Measurements from ENCODE around the gene RBMS3.

Gene RBMS3

DNA sequence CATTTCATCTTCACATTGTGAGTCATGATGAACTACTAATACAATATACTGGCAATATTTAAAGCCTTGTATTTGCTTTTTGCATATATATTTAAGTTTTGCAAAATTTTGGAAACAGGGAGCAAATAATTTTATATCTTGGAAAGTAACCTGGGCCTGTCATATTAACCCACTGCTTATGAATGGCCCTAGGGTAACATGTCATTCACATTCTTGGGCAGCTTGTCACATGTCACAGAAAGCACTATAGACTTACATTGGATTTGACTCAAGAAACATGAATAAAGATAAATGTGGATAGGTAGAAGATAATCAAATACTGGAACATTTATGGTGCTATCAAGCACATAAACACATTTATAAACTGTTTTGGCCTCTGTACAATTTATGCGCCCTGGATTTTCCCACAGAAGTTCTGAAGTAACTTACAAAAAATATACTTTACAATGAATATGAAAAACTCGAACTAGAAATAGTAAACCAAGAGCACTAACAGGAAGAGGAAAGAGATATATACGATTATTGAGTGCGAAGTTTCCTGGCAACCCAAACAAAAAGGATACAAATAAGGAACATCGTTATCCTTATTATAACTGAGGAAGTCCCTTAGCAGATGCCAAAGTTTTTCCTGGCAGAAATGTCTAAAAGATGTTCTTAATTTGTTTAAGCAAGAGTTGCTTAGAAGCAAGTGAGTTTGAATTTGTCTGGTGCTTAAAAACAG, 257.2 kb downstream of the RBMS3 start:
- no peak for DNase-seq

DNA sequence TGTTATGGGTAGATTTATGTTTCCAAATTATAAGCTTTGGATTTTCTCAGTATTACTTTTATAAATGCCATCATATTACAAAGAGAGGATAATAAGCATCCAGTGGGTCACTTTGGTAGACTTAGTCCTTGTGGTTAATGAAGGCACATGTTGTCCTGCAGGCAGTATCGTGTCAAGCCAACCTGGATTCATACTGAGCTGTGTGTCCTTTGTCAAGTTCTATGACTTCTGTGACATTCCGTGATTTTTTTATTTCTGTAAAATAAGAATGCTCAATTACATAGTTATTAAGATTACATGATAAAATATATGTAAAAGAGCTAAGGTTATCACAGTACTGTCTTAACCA, 257.7 kb downstream of the RBMS3 start:
- no peak for DNase-seq

DNA sequence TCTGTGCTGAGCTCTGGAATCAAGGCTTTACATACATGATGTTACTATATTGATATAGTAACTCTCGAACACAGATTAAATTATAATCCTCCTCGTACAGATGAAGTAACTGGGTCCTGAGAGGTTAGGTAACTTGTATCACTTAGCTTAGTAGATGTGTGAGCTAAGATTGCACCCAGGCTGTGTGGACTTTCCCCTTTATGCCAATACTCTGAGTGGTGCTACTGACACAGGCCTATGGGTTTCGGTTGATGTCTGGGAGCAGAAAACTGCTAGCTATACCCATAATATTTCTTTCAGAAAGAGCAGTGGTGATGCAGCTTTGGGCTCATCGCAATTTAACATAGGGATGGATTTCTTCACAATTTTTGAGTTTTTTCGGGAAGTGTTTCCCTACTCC, 259.7 kb downstream of the RBMS3 start:
- DNase-seq = no peak

DNA sequence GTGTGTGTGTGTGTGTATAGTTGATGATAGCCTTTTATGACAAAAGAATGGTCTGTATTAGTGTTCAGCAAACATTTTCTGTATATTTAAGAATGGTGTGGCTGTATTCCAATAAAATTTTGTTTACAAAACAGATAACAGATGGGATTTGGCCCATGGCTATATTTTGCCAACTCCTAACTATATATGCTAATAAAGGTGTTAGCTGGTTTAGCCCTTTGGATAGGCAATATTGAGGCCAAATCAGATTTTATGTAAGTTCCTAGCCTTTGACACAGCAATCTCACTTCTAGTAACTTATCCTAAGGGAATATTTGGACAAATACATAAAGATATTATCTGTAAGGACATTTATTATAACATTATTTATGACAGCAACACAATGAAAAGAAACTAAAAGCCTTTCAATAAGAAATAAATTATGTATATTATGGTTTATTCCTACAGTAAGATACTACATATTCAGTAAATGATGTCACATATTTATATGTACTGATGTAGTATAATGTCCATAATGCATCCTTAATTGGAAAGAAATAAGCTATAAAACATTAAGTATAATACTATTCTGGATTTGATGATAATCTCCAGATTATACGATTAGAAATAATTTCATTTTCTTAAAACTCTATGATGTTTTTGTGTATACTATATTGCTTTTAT, 264.0 kb downstream of the RBMS3 start:
- DNase-seq = no peak

DNA sequence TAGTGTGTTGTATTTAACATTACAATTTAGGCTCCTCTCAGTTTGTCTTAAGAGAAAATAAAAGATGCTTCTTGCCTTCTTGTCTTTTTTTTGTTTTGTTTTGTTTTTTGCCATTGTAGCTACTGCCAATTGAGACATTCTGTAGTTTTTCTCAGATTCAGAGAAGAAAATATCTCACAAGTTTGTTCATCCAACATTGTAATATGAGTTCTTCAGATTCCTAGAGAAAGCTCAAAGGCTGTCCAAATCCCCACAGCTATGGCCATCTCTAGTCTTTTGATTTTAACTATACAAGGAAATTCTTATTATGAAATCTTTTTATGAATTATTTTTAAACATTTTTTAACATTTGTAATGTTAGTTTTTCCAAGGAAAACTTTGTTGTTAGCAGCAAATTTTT, 264.7 kb downstream of the RBMS3 start:
- DNase-seq = no peak

DNA sequence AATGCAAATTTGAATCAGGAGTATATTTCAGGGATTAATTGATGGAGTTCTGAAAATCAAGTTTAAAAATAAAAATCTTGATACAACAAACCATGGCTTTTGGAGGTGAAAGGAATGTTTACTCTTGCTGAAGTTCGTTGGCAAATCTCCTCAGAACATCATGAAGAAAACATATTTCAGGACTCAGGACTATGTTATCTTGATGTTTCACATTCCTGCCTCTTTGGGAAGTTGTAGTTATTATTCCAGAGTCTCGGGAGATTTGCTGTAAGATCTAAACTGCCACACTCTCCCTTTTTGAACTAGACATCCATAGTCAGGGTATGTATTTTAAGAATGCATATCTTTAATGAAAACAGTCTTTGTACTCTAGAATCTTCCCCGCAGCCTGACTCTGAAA, 271.2 kb downstream of the RBMS3 start:
- DNase-seq = no peak

DNA sequence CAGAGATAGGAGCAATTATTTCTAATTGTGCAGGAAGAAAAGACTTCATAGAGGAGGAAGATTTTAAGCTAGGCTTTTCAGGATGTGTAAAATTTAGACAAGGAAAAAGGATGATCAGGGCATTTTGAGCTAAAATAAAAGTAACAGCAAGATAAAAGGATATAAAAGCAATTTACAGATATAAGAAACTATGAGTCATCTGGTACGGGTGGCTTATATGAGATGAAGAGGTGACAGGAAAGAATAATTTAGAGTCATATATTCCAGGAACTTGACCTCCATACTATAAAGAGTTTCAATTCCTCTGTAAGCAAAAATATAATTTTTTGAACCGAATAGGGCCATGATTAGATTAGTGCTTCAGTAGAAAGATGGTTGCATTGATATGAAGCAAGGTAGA, 273.7 kb downstream of the RBMS3 start:
- no peak for DNase-seq

DNA sequence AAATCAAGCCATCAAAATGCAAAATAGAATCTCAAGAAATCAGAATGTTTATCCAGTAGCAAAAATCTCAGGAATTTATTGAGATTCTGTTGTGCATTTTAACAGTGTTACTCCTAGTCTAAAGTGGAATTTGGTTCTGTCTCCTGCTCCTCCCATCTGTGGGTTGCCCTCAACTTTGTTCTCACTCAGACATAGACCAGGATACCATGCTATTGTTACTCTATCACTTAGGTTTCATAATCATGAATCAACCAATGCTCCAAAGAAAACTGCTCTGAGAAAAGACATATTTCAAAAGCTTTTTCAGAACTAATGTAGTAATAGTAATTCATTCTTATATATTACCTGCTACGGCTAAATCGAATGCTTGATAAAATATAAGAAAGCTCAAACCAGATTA, 274.7 kb downstream of the RBMS3 start:
- no peak for DNase-seq

DNA sequence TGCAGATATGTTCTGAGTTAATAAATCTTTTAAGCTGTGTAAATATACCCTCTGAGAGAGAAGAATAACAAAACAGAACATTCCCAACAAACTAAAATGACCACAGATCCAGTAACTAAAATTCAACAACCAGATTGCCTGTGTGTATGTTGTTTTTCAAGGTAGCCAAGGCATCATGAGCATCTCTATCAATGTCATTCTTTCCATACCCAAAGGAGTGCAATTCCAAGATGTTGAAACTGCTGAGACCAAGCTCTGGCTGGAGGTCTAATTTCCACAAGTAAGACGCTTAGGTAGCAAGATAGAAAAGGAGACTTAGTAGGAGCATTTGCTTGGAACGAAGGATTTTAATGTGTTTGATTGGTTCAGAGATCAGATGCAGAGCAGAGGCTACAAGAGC, 276.3 kb downstream of the RBMS3 start:
- no peak for DNase-seq

DNA sequence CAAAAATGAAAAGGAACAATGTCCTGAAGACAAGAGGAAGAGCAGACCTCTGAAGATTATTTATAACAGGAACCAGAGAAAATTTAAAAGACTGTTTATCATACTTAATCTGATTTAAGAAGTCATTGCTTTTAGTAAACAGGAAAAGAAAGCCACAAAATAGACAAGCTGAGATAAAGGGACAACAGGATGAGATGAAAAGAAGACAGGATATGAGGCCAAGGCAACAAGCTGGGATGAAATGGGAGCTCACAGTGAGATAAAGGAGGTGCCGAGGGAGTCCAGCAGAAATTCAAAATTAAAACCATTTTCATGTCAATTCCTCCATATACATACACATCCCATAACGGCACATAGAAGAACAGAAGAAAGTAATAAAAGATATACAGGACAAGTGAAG, 277.0 kb downstream of the RBMS3 start:
- no peak for DNase-seq

DNA sequence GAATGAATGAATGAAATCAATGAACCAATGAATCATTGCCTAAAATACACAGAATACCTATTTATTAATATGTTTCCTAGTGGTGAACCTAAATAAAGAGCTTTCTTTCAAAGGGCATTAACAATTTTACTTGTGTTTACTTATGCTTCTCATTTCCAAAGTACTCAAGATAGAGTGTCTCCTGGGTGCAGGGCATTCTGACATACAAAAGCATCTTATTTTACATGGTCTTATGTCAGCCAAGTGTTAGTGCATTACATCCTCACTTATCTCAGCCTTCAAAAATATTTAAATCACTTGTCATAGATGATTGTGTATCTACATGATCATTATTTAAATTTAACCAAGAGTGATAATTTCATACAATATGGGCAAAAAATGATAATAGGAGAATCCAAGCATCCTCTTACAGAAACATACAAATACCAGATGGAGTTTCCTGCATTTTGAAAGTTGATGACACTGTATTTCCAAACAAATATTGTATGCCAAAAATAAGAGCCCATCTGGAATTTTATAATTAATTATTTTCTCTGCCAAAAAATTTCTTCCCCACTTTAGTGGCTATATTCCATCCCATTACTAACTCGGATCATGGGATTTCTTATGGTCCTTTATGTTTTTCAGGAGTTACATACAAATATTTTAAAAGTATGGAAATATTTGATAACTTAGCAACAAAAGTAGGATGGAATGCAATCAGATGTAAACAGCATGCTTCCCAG, 279.0 kb downstream of the RBMS3 start:
- no peak for DNase-seq

DNA sequence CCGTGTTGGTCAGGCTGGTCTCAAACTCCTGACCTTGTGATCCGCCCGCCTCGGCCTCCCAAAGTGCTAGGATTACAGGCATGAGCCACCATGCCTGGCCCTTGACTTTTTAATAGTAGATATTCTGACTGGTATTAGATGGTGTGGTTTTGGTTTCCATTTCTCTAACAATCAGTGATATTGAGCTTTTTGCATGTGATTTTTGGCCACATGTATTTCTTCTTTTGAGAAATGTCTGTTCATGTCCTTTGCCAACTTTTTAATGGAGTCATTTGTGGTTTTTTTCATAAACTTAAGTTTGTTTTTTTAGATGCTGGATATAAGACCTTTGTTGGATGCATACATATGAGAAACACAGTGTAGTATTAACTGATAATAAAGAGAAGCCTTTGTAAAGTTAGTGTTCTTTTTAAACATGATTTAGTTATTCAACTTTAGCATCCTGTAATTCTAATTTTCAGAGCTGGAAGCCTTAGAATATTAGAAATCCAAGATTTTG, 280.8 kb downstream of the RBMS3 start:
- no peak for DNase-seq

DNA sequence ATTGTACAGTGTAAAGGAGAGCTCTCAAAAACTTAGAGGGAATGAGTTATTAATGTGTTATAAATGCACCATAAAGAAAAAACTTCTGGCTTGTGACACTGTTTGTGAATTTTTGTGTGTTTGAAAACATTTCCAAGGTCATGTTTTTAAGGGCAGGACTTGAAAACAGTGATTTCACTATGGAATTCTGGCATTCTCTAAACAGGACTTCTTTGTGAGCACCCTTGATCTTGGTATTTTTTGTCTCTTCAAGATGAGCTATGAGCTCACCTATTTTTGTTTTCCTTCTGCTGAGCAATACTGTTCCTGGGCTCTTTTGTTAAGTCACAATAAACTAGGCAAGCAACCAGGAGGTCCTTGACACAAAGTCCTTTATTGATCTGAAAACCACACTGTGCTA, 284.4 kb downstream of the RBMS3 start:
- DNase-seq = no peak

DNA sequence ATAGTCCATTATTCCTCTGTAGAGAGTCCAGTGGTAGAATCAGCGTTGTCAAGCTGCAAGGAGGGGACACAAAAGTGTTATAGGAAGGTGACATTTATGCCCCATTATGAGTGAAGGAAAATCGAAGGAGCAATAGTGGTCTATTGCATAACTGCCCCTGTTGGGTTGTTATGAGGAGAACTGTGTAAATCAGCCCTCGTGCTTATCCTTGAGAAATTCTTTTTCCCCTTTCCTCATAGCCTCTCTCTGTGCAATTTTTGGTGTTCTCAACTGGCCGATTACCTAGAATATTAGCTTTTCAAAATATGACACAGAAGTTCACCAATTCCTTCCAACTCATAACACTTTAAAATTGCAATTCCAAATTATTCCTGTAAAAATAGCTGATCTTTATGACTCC, 286.6 kb downstream of the RBMS3 start:
- DNase-seq = no peak

DNA sequence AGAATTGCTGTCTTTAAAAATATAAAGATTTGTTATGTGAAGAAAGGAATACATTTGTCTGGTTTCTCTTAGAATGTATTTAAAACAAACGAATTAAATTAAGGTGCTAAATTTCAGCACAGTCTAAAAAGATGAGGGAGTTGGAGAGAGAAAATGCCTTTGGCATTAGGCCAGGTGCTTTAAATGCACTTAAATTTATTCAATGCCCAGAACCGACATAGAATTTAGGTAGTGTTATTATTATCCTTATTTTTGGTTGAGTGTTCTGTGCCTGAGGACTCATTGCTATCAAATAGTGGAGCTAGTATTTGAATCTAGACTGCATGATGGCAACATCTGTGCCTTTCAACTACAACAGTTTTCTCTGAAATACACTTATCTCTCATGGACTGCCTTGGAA, 287.5 kb downstream of the RBMS3 start:
- no peak for DNase-seq

DNA sequence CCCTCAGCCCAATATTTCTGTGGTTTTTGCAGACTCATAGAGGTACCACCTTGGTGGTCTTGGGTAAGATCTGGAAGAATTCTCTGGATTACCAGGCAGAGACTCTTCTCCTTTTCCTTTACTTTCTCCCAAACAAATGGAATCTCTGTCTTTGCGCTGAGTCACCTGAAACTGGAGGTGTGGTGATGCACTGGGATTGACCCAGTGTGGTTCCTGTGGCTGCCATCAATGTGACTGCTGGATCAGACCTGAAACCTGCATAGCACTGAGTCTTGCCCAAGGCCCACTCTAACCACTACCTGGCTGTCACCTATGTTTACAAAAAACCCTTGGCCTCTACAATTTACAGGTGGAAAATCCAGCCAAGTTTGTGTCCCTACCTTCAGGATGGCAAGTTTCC, 295.3 kb downstream of the RBMS3 start:
- no peak for DNase-seq

DNA sequence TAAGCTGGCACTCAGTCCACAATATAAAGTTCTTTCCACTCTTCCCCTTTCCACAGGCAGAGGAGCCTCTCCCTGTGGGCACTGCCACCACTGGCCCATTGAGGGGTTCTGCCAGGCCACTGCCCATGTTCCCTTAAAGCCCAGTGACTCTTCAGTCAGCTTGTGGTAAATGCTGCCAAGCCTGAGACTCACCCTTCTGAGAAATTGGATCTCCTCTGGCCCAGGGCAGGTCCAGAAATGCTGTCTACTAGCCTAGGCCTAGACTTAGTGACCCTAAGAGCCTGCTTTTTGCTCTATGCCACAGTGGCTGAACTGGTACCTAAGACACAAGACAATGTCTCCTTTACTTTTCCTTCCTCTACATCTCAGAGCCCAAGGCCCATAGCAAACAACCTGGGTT, 295.8 kb downstream of the RBMS3 start:
- no peak for DNase-seq

DNA sequence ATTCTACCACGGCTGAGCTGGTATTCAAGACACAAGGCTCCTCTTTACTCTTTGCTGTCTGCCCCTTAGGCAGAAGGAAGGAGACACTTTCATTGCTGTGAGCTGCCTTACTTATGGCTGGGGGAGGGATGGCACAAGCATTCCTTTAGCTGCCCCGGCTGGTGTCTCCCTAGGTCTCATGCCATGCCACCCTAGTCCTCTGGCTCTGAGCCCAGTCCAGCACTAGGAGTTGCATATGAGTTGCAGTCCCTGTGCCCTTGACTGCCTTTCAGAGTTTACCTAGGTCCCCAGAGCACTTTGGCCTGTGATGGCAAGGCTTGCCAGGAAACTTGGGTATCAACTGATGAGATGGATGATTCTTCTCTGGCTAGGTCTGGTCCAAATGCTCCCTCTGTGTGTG, 296.4 kb downstream of the RBMS3 start:
- no peak for DNase-seq

DNA sequence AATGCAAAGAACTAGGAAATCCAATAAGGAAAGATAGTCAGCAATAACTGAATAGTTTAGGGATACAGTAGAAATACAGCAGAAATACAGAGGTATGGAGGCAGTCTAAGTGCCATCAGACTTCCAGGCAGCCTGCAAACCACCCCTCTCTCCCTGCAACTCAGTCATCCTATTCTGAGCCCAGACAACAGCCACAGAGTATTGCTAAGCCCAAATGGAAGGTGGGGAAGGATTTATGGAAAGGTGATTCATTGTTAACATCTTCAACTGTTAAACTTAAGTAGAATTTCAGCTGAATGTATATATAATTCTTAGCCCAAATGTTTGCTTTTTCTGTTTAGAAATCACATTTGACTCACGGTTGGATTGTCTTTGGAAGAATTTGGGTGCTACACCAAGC, 300.4 kb downstream of the RBMS3 start:
- no peak for DNase-seq

DNA sequence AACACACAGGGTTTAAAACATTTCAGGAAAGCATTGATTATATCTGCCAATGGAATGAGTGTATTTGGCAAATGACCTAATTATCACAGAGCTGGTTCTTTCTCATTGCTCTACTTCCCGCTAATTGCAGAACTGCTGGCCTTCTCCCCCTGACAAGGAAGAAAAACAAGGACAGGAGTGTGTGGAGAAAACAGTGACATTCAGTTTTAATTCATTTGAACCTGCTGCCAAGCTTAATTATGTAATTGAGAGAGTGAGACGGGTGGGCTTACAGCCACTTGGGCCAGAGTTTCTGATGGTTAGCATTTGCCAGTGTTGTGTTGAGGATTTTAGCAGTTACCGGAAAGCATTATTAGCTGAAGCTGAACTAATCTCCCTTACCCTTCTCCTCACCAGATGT, 301.4 kb downstream of the RBMS3 start:
- no peak for DNase-seq

DNA sequence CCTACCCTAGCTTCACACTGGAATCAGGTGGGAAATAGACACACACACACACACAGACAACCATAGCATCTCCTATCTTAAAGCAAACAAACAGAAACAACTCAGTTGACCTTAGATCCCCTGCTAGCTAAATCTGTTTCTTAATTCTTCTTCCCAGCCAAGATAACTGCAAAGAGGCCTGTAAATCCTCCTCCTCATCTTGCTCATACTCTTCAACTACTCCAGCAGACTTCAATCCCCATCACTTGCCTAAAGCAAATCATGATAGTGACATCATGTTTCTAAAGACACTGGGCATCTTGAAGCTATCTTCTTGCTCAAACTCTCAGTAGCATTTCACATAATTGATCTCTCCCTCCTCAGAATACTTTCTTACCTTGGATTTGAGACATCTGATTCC, 303.0 kb downstream of the RBMS3 start:
- DNase-seq = no peak

DNA sequence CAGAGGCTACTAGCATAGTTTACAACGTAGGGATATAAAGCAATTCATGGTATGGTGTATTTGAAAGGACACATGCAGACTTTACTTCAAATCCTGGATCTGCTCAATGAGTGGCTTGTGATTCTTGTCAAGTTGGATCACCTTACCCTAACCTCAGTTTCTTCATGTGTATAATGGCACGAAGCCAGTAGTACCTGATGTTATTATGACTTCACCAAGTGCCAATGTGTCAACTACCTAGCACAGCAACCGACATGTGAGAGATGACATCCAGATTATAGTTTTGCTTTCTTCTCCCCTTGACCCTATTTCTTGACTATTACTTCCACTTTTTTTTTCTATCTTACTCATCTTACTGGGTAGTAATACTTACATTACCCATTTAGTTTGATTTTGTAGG, 304.5 kb downstream of the RBMS3 start:
- DNase-seq = no peak

DNA sequence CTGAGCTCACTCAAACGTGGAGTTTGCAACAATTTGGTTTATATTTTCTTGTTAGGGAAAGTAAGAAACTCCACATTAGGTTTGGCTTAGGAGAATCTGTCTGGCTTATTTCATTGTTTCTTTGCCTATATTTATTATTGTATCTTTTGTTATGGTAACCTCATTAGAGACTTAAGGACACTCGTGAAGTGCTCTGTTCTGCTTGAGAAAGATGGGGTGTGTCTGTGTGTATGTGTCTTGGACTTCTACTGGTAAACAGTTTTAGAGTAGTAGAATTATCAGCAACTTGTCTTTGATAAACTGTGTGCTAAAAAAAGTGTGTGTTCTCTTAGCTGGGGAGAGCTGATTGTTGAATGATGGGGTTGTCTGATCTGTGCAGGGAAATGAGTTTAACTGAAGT, 306.5 kb downstream of the RBMS3 start:
- DNase-seq = no peak

DNA sequence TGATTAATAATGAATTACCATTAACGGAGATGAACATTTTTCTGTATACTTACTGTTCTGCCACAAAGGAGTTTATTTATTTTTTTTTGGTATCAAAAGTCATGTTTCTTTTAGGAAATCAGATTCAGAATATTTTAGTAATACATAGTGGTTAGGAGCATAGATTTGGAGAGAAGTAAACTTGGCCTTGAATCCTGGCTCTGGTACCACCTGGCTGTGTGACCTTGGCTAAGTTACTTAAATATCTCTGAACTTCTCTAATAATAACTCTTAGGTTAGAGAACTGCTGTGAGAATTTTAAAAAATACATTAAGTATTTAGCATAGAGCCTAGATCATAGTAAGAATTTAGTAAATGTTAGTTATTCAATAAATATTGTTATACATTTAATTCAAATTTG, 309.1 kb downstream of the RBMS3 start:
- DNase-seq = no peak
